ENCODE measurements around the gene CLDN8.

CLDN8 gene

GRCh38 chr21:30206551-30207251 lies 9.2 kb downstream of the CLDN8 start:
- no peak for DNase-seq (ENCODE audit: low read depth)

- no peak for DNase-seq (ENCODE audit: low read depth)
Observed at GRCh38 chr21:30200000-30200399, 15.9 kb downstream of the CLDN8 start.

GRCh38 chr21:30194701-30195299 lies 21.1 kb downstream of the CLDN8 start:
- DNase-seq (ENCODE audit: low read depth): no peak

- no peak for DNase-seq (ENCODE audit: low read depth)
Observed at GRCh38 chr21:30193201-30193600, 22.7 kb downstream of the CLDN8 start.

GRCh38 chr21:30190554-30190953 lies 25.3 kb downstream of the CLDN8 start:
- no peak for DNase-seq (ENCODE audit: low read depth)

- no peak for DNase-seq (ENCODE audit: low read depth)
Observed at GRCh38 chr21:30189773-30190172, 26.1 kb downstream of the CLDN8 start.

- DNase-seq (ENCODE audit: low read depth): no peak
Observed at GRCh38 chr21:30186242-30186641, 29.7 kb downstream of the CLDN8 start.

- DNase-seq (ENCODE audit: low read depth): no peak
Observed at GRCh38 chr21:30168086-30168485, 47.8 kb downstream of the CLDN8 start.

- DNase-seq (ENCODE audit: low read depth): no peak
Observed at GRCh38 chr21:30166705-30167104, 49.2 kb downstream of the CLDN8 start, which contains the start of gene CLDN17. TSS of gene CLDN17 (minus strand) at chr21:30166805. CDS start at chr21:30166617, 188 bp downstream.

GRCh38 chr21:30166171-30166570 lies 49.7 kb downstream of the CLDN8 start:
- no peak for DNase-seq (ENCODE audit: low read depth)

GRCh38 chr21:30164796-30165195 lies 51.1 kb downstream of the CLDN8 start:
- no peak for DNase-seq (ENCODE audit: low read depth)

All from stimulated activated CD8-positive, alpha-beta memory T cell treated with anti-CD3 and anti-CD28 coated beads, Interleukin-12 subunit alpha, Interleukin-12 subunit beta, amount 100 ng/mL, for 1 hour (primary cell).